Breast epithelium (tissue), 3 donors: ENCODE measurements around the gene PLPP1.

Source experiments
- POLR2AphosphoS5 ChIP-seq, 3 donors: sonication (generic); formaldehyde crosslinking; IDR thresholded peaks; one replicate each; pipeline ENCODE4 v1.6.1; 2017; ENCODE audit warnings: antibody characterized with exemption in 3 of 3
- TF ChIP-seq, protein P1 (sequence below), 3 donors: fragments of 450-650 bp; IDR thresholded peaks; one replicate each; pipeline ENCODE4 v1.5.1; 2016 to 2017; ENCODE audit warnings: antibody characterized with exemption in 3 of 3, mild to moderate bottlenecking in 3 of 3, moderate library complexity in 3 of 3

DNA sequence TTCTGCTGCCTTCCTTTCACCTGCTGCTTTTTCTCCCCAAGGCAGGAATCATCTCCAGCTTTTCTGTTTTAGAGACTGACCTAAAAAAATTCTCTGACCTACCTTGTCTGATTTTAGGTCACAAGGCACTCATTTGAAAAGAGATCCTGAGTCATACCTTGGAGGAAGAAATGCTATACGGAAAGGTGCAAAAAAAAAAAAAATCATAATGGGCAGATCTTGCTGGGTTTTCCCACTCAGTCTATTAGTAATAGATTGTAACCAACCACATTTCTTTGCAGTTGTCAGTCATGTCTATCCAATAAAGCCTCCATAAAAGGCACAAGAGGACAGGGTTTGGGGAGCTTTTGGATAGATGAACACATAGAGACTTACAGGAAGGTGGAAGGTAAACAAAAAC is 157.0 kb downstream of the PLPP1 start:
- no peak for TF ChIP-seq POLR2AphosphoS5 (IDR thresholded peaks at IDR 0.05)
- TF ChIP-seq, protein P1, sequence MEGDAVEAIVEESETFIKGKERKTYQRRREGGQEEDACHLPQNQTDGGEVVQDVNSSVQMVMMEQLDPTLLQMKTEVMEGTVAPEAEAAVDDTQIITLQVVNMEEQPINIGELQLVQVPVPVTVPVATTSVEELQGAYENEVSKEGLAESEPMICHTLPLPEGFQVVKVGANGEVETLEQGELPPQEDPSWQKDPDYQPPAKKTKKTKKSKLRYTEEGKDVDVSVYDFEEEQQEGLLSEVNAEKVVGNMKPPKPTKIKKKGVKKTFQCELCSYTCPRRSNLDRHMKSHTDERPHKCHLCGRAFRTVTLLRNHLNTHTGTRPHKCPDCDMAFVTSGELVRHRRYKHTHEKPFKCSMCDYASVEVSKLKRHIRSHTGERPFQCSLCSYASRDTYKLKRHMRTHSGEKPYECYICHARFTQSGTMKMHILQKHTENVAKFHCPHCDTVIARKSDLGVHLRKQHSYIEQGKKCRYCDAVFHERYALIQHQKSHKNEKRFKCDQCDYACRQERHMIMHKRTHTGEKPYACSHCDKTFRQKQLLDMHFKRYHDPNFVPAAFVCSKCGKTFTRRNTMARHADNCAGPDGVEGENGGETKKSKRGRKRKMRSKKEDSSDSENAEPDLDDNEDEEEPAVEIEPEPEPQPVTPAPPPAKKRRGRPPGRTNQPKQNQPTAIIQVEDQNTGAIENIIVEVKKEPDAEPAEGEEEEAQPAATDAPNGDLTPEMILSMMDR (IDR thresholded peaks at IDR 0.05), result no peak
